Loucy (cell line): ENCODE results near the gene THOC6.
"Not testable (repeated sequence)": the region's sequence is repeated elsewhere in the genome, so short reads cannot be mapped to it uniquely, and the experiment has no call there.

Source experiments
- EZH2phosphoT487 ChIP-seq: fragments of 200-600 bp; IDR thresholded peaks from 2 replicates; pipeline ENCODE4 v1.6.1; 2018; ENCODE audit warnings: antibody characterized with exemption, mild to moderate bottlenecking, moderate library complexity, borderline replicate concordance
- TF ChIP-seq, protein P1 (sequence below): fragments of 200-600 bp; sonication (generic); conservative IDR thresholded peaks from 2 replicates; pipeline ENCODE4 v1.5.1; 2014; ENCODE audit warnings: mild to moderate bottlenecking, antibody characterized with exemption, low read length

DNA sequence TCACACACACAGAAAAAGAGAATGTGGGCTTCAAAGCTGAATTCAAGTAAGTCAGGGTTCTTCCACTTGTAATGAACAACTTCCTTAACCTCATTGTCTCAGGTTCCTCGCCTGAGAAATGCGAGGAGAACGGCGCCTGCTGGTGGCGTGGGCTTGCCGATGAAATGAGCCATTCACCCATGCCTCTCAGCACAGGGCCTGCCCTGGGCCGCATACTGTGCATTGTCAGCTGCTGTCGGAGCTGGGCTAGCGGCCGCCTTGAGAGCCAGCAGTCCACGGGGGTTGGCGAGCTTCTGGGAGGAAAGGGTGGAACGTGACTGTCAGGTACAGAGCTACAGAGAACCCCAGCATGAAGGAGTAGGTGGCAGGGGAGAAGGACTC lies 29.5 kb downstream of the THOC6 start:
- TF ChIP-seq, protein P1, sequence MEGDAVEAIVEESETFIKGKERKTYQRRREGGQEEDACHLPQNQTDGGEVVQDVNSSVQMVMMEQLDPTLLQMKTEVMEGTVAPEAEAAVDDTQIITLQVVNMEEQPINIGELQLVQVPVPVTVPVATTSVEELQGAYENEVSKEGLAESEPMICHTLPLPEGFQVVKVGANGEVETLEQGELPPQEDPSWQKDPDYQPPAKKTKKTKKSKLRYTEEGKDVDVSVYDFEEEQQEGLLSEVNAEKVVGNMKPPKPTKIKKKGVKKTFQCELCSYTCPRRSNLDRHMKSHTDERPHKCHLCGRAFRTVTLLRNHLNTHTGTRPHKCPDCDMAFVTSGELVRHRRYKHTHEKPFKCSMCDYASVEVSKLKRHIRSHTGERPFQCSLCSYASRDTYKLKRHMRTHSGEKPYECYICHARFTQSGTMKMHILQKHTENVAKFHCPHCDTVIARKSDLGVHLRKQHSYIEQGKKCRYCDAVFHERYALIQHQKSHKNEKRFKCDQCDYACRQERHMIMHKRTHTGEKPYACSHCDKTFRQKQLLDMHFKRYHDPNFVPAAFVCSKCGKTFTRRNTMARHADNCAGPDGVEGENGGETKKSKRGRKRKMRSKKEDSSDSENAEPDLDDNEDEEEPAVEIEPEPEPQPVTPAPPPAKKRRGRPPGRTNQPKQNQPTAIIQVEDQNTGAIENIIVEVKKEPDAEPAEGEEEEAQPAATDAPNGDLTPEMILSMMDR, result not testable (repeated sequence)
- not testable (repeated sequence) for TF ChIP-seq EZH2phosphoT487
